Peyer's patch (tissue), 4 donors: ENCODE results near the gene FAM174B. TPM values are rescaled to one million over a fixed set of nuclear protein-coding genes. Genes with fewer than 3 reads are reported as not detected.
A peak's percentile ranks its signal among the peaks of the same experiment; 100 is the strongest.

Source experiments
- DNase-seq, 3 donors: peaks; one replicate each; pipeline ENCODE4 v3.0.0-alpha.2; 2017 to 2019
- H3K27ac ChIP-seq, 4 donors: fragments of 200-600 bp; sonication (generic); one replicate each; pipeline ENCODE4 v1.5.1; 2016 to 2019
- H3K27me3 ChIP-seq, 2 donors: fragments of 200-600 bp; sonication (generic); one replicate each; pipeline ENCODE4 v1.5.1; 2019
- H3K36me3 ChIP-seq, 3 donors: fragments of 200-600 bp; sonication (generic); one replicate each; pipeline ENCODE4 v1.5.1; 2016 to 2019
- H3K4me1 ChIP-seq, 4 donors: fragments of 200-600 bp; sonication (generic); one replicate each; pipeline ENCODE4 v1.5.1; 2016 to 2019
- H3K4me3 ChIP-seq, 4 donors: fragments of 200-600 bp; sonication (generic); 1 replicate in 3 of 4; 2 replicates in 1 of 4; pipeline ENCODE4 v1.5.1; 2016 to 2019; ENCODE audit warnings: mild to moderate bottlenecking in 1 of 4
- H3K9me3 ChIP-seq, 4 donors: fragments of 200-600 bp; sonication (generic); one replicate each; pipeline ENCODE4 v1.5.1; 2016 to 2019; ENCODE audit warnings: mild to moderate bottlenecking in 1 of 4
- CTCF ChIP-seq, 6 experiments: fragments of 450-650 bp in 4 of 6; fragments of 200-600 bp in 2 of 6; sonication (generic) in 1 of 6; IDR thresholded peaks; one replicate each; pipeline ENCODE4 v1.5.1; 2017 to 2019; ENCODE audit warnings: antibody characterized with exemption in 6 of 6, mild to moderate bottlenecking in 3 of 6, moderate library complexity in 1 of 6
- POLR2A ChIP-seq, 2 donors: fragments of 450-650 bp; IDR thresholded peaks; one replicate each; pipeline ENCODE4 v1.5.1; 2017; ENCODE audit warnings: antibody characterized with exemption in 2 of 2, mild to moderate bottlenecking in 2 of 2, moderate library complexity in 2 of 2
- total RNA-seq, 4 donors: library from RNA; depleted of rRNA; stranded (reverse); fragments of >200 nt; gene quantifications; one replicate each; pipeline ENCODE4 v1.1.0, GENCODE V29; 2016

FAM174B gene
- total RNA-seq, 4 donors from 2014 or later, result 9.0 to 14.0 (median 11.4) TPM

GRCh38 chr15:92599394-92599970 lies 56.1 kb downstream of the FAM174B start:
- H3K27me3 ChIP-seq, result no peaks in the 10 kb centered on the region
- peak in 1 of 3 donors; percentile 2 for DNase-seq
- H3K9me3 ChIP-seq, result no peaks in the 10 kb centered on the region
- H3K4me3 ChIP-seq, result no peak overlapping the region
- H3K4me1 ChIP-seq, result no peaks in the 10 kb centered on the region
- no peaks in the 10 kb centered on the region for H3K36me3 ChIP-seq
- H3K27ac ChIP-seq, result no peak overlapping the region
- TF ChIP-seq CTCF (IDR thresholded peaks at IDR 0.05) (no peak), POLR2A (IDR thresholded peaks at IDR 0.05) (no peak)

- no peak for DNase-seq
- no peaks in the 10 kb centered on the region for H3K9me3 ChIP-seq
- no peak for TF ChIP-seq POLR2A (IDR thresholded peaks at IDR 0.05)
- H3K27ac ChIP-seq, result no peak overlapping the region
- no peaks in the 10 kb centered on the region for H3K27me3 ChIP-seq
- H3K4me3 ChIP-seq, result no peak overlapping the region
- H3K36me3 ChIP-seq, result no peaks in the 10 kb centered on the region
- H3K4me1 ChIP-seq, result no peaks in the 10 kb centered on the region
Measured at GRCh38 chr15:92597548-92597947, 58.0 kb downstream of the FAM174B start.

GRCh38 chr15:92596623-92597022 lies 59.0 kb downstream of the FAM174B start:
- DNase-seq, result peak in 1 of 3 donors; percentile 10
- no peaks in the 10 kb centered on the region for H3K9me3 ChIP-seq
- H3K36me3 ChIP-seq, result no peaks in the 10 kb centered on the region
- no peak overlapping the region for H3K4me3 ChIP-seq
- TF ChIP-seq POLR2A (IDR thresholded peaks at IDR 0.05) (no peak), CTCF (IDR thresholded peaks at IDR 0.05) (no peak)
- no peaks in the 10 kb centered on the region for H3K4me1 ChIP-seq
- H3K27me3 ChIP-seq, result no peaks in the 10 kb centered on the region
- H3K27ac ChIP-seq, result no peak overlapping the region

GRCh38 chr15:92595506-92596381 lies 59.8 kb downstream of the FAM174B start:
- no peak for TF ChIP-seq POLR2A (IDR thresholded peaks at IDR 0.05)
- H3K9me3 ChIP-seq, result no peaks in the 10 kb centered on the region
- no peaks in the 10 kb centered on the region for H3K4me1 ChIP-seq
- no peak overlapping the region for H3K27ac ChIP-seq
- DNase-seq, result peak in 1 of 3 donors; percentile 8
- H3K4me3 ChIP-seq, result no peak overlapping the region
- H3K36me3 ChIP-seq, result no peaks in the 10 kb centered on the region
- no peaks in the 10 kb centered on the region for H3K27me3 ChIP-seq

GRCh38 chr15:92591275-92591674 lies 64.3 kb downstream of the FAM174B start:
- Histone ChIP-seq H3K9me3 (no peaks in the 10 kb centered on the region), H3K27me3 (no peaks in the 10 kb centered on the region), H3K4me1 (no peaks in the 10 kb centered on the region), H3K36me3 (no peaks in the 10 kb centered on the region), H3K27ac (no peak overlapping the region), H3K4me3 (no peak overlapping the region)
- no peak for TF ChIP-seq CTCF (IDR thresholded peaks at IDR 0.05)
- no peak for TF ChIP-seq POLR2A (IDR thresholded peaks at IDR 0.05)
- no peak for DNase-seq

- no peak overlapping the region for H3K27ac ChIP-seq
- no peak for DNase-seq
- no peaks in the 10 kb centered on the region for H3K4me1 ChIP-seq
- no peaks in the 10 kb centered on the region for H3K27me3 ChIP-seq
- H3K9me3 ChIP-seq, result no peaks in the 10 kb centered on the region
- H3K4me3 ChIP-seq, result no peak overlapping the region
- TF ChIP-seq POLR2A (IDR thresholded peaks at IDR 0.05), result no peak
- TF ChIP-seq CTCF (IDR thresholded peaks at IDR 0.05), result no peak
- no peaks in the 10 kb centered on the region for H3K36me3 ChIP-seq
Measured at GRCh38 chr15:92586966-92587365, 68.6 kb downstream of the FAM174B start.
